Ramos (cell line): ENCODE results near the gene IKZF5.

Experiments used
- in situ Hi-C: fragments of 300-500 bp; cut with MboI; formaldehyde crosslinking; loops from one replicate; pipeline ENCODE4 v1.14.3; 2022; ENCODE audit warnings: low sequenced_read_pairs; ENCODE audit not compliant: unreplicated experiment

Gene IKZF5

DNA sequence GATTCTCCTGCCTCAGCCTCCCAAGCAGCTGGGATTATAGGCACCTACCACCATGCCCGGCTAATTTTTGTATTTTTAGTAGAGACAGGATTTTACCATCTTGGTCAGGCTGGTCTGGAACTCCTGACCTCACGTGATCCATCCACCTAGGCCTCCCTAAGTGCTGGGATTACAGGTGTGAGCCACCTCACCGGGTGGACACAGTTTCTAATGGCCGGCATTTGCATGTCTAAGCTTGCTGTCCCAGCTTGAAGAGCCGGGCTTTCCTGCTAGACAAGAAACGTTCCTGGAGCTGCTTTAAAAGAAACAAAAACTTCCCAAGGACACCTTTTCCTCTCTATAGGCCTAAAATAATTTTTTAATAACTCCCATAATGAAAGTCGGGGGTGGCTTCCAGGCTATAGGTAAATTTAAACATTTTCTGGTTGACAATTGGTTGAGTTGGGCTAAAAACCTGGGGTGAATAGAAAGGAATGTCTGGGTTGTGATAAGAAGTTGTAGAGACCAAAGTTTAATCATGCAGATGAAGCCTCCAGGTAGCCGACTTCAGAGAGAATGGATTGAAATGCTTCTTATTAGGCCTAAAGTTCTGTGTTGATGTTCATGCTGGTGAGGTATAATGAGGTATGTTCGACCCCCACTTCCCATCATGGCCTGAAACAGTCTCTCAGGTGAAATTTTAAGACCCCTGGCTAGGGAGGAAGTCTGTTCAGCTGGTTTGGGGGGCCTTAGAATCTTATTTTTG is 9.0 kb upstream of the IKZF5 start:
- in situ Hi-C loops = no loop called here

DNA sequence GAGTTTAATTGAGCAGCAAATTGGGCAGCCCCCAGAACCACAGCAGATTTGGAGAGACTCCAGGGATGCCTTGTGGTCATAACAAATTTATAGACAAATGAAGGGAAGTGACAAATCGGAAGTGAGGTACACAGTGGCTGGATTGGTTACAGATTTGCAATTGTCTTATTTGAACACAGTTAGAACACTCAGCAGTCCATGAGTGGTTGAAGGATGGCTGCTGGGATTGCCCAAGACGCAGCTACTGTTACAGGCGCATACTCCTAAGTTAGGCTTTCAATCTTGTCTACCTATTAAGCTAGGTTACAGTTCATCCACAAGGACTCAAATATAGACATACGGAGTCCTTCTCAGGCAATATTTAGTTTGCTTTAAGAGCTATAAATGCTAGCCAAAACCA is 7.6 kb upstream of the IKZF5 start:
- in situ Hi-C loops = no loop called here

DNA sequence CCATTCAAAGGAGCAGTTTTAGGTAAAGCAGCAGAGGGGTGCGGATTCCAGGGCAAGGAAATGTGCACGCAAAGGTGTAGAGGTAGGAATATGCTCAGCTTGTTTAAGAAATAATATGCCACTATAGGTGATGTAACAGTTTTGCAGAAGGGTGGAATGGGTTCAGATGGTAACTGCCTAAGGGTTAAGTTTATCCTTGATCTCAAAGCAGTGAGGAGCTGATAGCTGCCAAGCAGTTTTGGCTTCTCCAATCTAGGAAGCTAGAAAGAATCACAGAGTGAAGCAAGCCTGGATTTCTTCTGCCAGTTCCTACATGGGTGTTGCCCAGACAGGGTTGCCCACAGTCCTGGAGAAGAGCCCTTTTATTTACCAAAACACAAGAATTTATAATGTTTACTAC is 6.2 kb upstream of the IKZF5 start:
- in situ Hi-C loops = no loop called here

DNA sequence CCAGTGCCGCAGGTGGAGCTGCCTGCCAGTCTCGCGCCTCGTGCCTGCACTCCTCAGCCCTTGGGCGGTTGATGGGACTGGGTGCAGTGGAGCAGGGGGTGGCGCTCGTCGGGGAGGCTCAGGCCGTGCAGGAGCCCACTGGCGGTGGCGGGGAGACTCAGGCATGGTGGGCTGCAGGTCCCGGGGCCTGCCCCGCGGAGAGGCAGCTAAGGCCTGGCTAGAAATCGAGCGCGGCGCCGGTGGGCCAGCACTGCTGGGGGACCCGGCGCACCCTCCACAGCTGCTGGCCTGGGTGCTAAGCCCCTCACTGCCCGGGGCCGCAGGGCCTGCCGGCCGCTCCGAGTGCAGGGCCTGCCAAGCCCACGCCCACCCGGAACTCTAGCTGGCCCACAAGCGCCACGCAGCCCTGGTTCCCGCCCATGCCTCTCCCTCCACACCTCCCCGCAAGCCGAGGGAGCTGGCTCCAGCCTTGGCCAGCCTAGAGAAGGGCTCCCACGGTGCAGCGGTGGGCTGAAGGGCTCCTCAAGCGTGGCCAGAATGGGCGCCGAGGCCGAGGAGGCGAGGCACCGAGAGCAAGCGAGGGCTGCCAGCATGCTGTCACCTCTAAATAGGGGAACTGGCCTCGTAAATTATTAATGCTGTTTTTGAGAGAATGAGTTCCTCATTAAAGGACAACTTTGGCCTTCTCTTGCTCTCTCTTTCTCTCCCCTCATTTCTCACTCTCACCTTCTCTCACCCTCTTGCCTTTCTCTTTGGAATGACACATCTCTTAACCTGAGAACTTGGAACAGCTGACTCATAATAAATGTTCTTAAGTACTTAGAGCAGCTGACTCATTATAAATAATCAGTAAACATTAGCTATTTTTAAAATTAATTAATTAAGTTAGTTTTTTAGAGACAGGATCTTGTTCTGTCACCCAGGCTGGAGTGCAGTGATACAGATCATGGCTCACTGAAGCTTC is 5.1 kb upstream of the IKZF5 start:
- in situ Hi-C loops = no loop called here

DNA sequence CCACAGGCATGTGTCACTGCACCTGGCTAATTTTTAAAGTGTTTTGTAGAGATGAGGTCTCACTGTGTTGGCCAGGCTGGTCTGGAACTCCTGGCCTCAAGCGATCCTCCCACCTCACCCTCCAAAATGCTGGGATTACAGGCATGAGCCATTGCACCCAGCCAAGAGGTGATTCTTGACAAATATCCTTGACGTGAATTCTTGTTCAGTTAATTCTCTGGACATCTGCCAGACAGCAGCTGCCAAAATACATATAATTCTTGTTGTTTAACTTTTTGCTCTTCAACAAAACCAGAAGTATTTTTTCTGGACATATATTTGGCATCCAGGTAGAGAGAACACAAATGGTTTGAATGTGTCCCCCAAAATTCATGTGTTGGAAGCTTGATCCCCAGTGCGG is 3.4 kb upstream of the IKZF5 start:
- in situ Hi-C loops = no loop called here

DNA sequence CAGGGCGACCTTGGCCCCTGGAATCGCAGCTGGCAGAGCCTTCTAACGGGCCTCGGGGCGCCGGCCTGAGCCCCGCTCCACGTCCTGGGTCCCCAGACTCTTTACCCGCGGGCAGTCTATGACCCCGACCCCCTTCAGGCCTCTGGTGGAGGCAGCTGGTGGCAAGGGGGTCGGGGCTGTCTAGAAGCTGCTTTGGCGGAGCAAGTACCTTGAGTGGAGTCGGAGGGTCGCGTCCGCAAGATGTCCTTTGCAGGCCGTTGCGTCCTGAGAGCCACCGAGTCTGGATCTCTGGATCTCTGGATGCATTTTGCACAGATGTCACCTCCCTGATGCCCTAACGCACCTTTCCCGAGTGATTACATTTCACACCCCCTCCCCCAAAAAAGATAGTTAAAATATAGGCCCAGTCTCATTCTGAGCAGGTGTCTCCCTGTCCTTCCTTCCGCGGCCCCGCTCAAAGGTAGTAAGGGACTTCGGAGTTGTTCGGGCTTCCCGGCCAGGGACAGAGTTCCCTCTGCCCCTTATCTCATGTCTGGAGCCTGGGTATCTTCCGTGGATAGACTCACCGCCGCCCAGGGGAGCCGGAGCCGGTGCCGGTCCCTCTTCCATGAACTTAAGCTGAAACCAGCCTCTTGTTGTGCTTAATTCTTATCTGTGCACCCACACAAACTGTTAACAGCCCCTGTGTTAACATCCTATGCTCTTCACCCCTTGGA is 668 bp upstream of the IKZF5 start:
- in situ Hi-C loops = no loop called here

DNA sequence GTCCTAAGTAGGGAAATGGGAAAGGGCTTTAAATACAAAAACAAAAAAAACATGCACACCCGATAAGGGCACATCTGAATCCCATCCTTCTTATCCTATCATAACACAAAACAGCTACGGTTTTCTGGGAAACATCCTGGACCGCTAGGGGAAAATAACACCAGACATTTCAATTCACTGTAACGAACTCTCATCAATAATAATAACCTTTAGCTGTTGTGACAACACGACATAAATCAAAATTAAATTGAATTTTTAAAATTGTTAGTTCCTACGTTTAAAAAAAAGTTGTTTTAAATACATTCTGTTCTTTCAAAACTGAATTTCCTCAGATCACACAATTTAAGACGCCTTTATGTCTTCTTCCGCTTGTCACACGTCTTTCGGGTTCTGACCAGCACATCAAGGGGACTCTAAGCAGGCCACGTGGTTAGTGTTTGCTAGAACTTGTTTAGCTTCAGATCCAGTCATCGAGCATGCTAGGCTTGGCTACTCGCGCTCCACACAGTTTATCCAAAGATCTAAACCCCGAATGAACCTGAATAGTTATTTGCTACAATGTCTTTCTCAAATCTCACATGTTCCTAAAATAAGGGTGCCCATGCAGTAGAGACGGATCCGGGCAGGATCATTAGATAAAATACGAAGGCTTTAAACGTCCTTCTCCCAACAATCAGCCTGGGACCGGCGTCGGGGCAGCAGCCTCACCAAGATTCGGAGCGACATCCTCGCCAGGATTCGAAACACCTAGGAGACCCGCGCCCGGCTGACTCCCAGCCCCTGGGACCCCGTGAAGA is 839 bp downstream of the IKZF5 start:
- in situ Hi-C loops = no loop called here

DNA sequence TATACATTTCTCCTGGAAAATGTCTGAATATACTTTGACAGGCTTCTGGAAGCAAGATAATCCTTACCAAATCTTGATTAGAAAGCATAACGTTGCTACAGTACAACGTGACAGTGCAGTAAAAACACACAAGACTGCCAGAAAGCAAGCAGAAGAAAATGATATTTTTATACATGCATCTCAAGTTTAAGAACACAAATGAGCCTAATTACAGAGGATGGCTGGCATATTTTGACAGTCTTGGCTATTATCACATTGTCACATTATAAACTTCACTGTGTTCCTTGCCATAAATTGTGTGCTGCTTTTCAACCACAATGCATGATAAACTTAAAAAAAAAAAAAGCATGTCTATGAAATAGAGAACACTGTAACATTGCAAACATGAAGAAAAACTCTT is 4.3 kb downstream of the IKZF5 start:
- in situ Hi-C loops = no loop called here

DNA sequence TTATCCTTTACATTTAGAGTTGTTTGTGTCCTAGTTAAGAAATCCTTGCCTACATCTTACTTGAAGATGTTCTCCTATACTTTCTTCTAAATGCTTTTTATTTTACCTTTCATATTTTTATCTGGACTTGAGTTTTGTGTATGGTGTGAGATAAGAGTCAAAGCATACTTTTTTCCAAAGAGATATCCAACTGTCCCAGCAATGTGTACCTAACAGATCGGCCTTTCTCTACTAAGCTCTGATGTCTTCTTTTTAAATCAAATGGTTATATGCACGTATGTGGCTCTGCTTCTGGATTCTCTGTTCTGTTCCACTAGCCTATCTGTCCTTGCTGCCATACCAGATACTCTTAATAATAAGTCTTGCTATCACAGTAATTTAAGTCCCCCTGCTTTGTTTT is 7.2 kb downstream of the IKZF5 start:
- in situ Hi-C loops = no loop called here

DNA sequence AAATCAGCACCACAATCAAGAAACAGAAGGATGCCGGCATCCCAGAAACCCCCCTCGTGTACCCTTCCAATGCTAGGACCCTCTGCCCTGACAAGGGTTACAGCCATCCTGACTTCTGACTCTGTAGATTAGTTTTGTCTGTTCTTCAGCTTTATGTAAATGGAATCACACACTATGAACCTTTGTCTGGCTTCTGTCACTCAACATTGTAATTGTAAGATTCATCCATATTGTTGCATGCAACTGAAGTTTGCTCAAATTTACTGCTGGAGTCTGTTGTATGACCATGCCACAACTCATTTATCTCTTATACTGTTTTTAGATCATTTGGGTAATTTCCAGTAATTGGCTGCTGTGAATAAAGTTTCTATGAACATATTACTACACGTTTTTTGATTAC is 8.4 kb downstream of the IKZF5 start:
- in situ Hi-C loops = no loop called here

DNA sequence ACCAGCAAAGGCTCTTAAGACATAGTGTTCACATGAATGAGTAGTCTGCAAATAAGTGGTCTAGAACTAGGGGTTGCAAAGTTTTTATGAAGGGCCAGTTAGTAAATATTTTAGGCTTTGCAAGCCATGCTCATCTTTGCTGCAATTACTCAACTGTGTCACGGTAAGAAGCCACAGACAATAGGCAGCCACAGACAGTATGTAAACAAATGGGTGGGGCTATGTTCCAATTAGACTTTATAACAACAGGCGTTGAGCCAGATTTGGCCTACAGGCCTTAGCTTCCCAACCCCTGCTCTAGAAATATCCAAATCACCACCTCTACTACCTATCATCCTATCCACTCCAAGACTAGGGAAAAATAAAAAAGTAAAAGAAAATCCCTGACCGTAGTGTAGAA is 9.2 kb downstream of the IKZF5 start:
- in situ Hi-C loops = no loop called here

DNA sequence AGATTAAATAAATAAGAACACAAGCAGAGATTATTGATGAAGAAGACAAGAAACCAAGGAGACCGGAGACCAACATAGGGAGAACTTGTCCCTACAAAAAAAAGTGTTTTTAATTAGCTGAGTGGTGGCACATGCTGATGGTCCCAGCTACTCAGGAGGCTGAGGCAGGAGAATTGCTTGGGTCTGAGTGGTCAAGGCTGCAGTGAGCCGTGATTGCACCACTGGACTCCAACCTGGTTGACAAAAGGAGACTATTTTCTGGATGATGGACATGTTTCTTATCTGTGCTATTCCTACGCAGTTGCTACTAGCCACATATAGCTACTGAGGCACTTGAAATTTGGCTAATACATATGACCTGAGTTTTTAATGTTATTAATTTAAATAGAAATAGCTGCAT is 9.7 kb downstream of the IKZF5 start:
- in situ Hi-C loops = no loop called here

DNA sequence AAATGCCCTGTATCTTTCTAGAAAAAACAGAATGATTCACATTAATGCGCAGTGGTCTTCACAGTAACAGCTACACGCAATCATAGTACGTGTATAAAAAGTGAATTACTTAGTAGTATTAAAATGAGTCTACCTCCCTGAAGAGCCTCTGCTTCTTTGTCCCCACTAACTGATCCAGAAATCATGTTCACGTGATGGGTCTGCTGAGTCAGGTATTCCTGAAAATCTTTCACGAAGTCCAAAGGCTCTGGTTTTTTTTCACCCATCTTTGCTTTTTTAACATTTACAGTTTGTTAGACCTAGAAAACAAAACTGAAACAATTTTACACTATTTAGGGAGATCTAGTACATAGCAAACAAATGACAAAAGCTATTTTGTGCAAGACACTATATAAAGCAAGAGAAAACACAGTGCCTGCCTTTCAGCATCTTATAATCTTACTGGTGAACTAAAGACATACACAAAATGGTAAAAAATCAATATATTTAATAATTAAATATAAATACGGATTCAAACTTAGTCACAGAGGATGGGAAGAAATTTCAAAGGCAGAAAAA is 10.2 kb downstream of the IKZF5 start:
- in situ Hi-C loops = no loop called here

DNA sequence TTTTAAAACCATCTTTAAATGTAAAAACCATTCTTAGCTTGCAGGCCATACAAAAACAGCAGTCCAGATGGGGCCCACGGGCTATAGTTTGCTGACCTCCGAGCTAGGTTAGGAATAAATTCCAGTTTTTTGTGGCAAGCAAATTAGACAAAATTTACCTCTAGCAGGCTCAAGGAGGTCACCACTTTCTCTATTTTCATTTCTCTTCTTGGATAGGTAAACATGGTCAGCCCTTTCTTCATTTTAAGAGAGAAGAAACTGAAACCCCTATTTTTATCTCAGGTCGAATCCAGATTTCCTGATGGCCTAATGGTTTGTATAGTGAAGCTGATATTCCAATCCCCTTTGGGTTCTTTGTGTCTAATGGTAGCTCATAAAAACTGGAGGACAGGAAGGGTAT is 10.7 kb downstream of the IKZF5 start:
- in situ Hi-C loops = no loop called here

DNA sequence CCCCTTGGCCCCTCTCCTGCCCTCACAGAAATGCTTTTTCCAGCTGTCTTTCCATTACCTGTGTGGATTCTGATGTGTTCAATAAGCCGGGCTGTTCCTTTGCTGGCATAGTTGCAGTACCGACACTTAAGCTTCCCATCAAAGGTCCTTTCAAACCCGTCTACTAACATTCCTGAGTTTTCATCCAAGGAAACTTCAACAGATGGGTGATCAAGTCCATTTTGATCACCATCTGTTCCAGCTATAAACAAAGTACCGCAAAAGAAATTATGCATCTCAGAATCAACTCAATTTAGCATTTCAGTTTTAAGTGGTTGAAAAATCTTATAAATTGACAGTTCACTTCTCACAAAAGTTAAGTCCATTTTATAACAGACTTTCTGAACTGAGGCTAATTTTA is 12.7 kb downstream of the IKZF5 start:
- in situ Hi-C loops = no loop called here

DNA sequence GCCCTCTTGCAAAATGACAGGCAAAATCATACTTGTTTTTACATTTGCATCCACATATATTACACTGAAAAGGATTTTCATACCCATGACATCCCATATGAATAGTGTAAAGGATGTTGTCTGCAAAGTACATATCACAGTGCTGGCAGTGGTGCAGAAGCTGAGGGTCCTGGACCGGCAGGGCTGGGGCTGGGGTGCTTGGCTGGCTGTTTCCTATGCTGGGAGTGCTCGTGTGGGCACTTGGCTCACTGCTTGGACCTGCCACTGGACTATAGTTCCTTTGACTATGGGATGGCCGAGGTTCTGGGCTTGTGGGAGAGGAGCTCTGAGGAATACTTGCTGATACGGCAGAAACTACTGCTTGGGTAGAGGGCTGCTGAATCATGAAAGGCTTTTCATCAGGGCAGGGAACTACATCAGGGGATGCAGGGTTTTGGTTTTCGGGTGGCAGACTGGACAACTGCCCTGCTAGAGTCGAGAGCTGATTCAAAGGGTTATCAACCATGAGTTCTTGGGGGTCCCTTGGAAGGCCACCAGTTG is 14.7 kb downstream of the IKZF5 start:
- in situ Hi-C loops = no loop called here

DNA sequence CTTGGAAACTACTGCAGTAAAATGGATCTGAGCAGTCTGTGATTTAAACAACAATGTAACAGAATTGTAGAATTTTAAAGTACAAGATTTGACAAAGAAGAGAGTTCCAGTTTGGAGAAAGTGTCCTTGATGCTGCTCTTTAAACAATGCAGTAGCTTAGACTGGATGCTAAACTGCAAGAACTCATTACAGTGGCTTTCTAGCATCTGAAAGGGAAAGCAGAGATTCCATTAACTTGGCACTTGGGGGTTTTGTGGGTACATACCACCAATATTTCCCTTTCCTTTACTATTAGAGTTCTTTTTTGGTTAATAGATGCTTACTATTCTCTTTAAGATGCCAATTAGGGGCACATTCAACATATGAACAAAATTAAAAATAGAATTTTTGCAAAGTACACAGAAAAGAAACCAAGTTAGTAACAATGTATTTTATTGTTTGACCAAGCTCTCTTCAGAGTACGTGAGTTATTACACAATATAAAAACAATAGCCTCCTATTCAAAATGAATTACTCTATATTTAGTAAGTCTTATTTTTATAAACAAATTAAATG is 16.5 kb downstream of the IKZF5 start:
- in situ Hi-C loops = no loop called here

DNA sequence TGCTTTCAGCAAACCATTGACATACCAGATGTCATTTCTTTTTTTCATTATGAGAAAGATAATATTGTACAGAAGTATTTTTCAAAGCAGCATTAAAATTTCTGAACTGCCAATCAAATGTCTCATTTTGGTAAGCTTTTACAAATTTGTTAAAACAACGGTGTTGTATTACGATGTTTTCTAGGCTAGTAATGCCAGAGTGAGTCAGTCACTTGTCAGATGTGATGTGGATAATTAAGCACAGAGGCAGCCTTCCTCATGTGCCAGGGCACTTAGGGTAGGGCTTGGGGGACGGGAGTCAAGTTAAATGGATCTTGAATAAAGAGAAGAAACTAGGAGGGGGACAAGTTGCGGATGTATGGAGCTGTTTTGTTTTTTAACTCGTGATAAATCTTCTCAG is 18.3 kb downstream of the IKZF5 start:
- in situ Hi-C loops = no loop called here

DNA sequence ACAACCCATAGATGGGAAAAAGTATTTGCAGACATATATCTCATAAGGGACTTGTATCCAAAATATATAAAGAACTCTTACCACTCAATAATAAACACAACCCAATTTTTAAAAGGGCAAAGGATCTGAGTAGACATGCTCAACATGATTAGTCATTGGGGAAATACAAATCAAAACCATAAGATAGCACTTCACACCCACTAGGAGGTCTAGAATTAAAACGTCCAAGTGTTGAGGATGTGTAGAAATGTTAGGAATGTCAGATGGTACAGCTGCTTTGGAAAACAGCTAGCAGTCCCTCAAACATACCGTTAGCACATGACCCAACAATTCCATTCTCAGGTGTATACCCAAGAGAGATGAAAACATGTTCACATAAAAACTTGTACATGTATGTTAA is 20.1 kb downstream of the IKZF5 start:
- in situ Hi-C loops = no loop called here
